ENCODE measurements around the gene UNKL. TPM values are rescaled to one million over a fixed set of nuclear protein-coding genes. Genes with fewer than 3 reads are reported as not detected.

Gene UNKL
- total and polyA plus RNA-seq, 2 of the 8 experiments (the other 6 are each of a cell fraction or from before 2014, with no cell fraction given): 25.1 to 31.8 TPM

GRCh38 chr16:1422076-1422475 lies 7.6 kb upstream of the UNKL start:
- Histone ChIP-seq H3K27me3 (replicated peaks in 1 of 4; ENCODE audit: control insufficient read depth in 3 of 4, extremely low read depth in 1 of 4, insufficient read depth in 3 of 4, low read length in 3 of 4) (no peaks in the 10 kb centered on the region), H3K9ac (replicated peaks in 1 of 4; ENCODE audit: extremely low read depth in 1 of 4, low read depth in 3 of 4, low read length in 3 of 4) (no peak overlapping the region), H3K4me2 (ENCODE audit: insufficient read depth in 1 of 2, low read depth in 2 of 2, low read length in 2 of 2) (no peak overlapping the region; a peak in 1 of 4 replicates), H3K4me3 (ENCODE audit: extremely low read depth in 1 of 4, insufficient read depth in 2 of 4, low read depth in 3 of 4, low read length in 4 of 4) (no peak overlapping the region), H3K4me1 (replicated peaks in 1 of 4; ENCODE audit: control insufficient read depth in 3 of 4, insufficient read depth in 4 of 4, low read length in 3 of 4) (peaks cover 0 to 4% (median 3%) of the 10 kb centered on the region in 4 experiments; a peak in 5 of 7 replicates), H3K27ac (ENCODE audit: low read depth, low read length) (no peak overlapping the region), H4K8ac (ENCODE audit: extremely low read depth, insufficient read depth, low read length) (no peak overlapping the region), H2BK120ac (replicated peaks; ENCODE audit: low read depth, low read length) (no peak overlapping the region), H3K14ac (ENCODE audit: insufficient read length) (no peak overlapping the region), H4K91ac (replicated peaks; ENCODE audit: insufficient read length, low read length) (no peak overlapping the region), H3K36me3 (ENCODE audit: control insufficient read depth in 2 of 4, insufficient read depth in 4 of 4, low read length in 3 of 4) (no peaks in the 10 kb centered on the region; a peak in 1 of 8 replicates), H2AK5ac (ENCODE audit: low read depth, low read length) (no peak overlapping the region), H3K23me2 (ENCODE audit: low read depth, low read length) (peaks cover 8% of the 10 kb centered on the region), H2BK5ac (ENCODE audit: low read depth, low read length) (no peak overlapping the region), H3K23ac (ENCODE audit: insufficient read length) (no peak overlapping the region), H4K5ac (ENCODE audit: insufficient read length, low read depth, low read length) (no peak overlapping the region), H2BK20ac (ENCODE audit: low read length) (no peak overlapping the region), H2BK15ac (ENCODE audit: low read length) (0 out of 2 replicates have a peak overlapping the region, but pooled peaks have one; percentile 88), H3K79me2 (ENCODE audit: control insufficient read depth in 1 of 2, insufficient read depth in 2 of 2, low read length in 2 of 2) (peaks cover 5 to 21% of the 10 kb centered on the region in 2 experiments), H2AFZ (ENCODE audit: low read length) (no peak overlapping the region), H3K79me1 (ENCODE audit: low read depth, low read length) (peaks cover 5% of the 10 kb centered on the region; the same call in 1 of the 2 replicates), H3K4ac (replicated peaks; ENCODE audit: insufficient read length, low read depth, low read length) (no peak overlapping the region), H2BK12ac (ENCODE audit: low read depth, low read length) (peak overlapping the region; percentile 75; the same call in 1 of the 2 replicates), H3K56ac (replicated peaks; ENCODE audit: insufficient read length, low read depth, low read length) (no peak overlapping the region), H4K20me1 (replicated peaks in 1 of 2; ENCODE audit: control insufficient read depth in 1 of 2, insufficient read depth in 2 of 2, low read length in 2 of 2) (peaks cover 0 to 7% of the 10 kb centered on the region in 2 experiments), H3K18ac (ENCODE audit: extremely low read depth, low read length) (no peak overlapping the region), H3K9me3 (ENCODE audit: insufficient read depth in 2 of 2, low read depth in 1 of 2, low read length in 1 of 2) (no peaks in the 10 kb centered on the region)
- FAIRE-seq: no peak
- CTCF ChIA-PET (ENCODE audit: partially characterized antibody): interaction anchor here (1.2 kb wide), 1 partner anchor 58 kb away, joined by 3 read pairs; no protein-coding TSS in a partner anchor
- DNase-seq (ENCODE audit: low read depth in 1 of 2, low spot score in 2 of 2): no peak
- WGBS, 2 experiments (ENCODE audit: extremely low coverage in 1 of 2, insufficient coverage in 1 of 2, insufficient read length in 1 of 2, insufficient replicate concordance in 2 of 2, low coverage in 1 of 2, low lambda C conversion rate in 2 of 2, missing lambda C conversion rate in 1 of 2): 86% methylated on average over 10 of the region's 10 CpGs; no CpG with 5 or more reads in 1 of the 2 experiments
- POLR2A ChIA-PET (ENCODE audit: partially characterized antibody): interaction anchor here (0.6 to 4.0 kb wide), 5 partner anchors 8 to 16 kb away, joined by 3 to 18 read pairs (median 10); partner anchors contain the start of gene PERCC1
- TF ChIP-seq CTBP2 (IDR thresholded peaks at IDR 0.05; ENCODE audit: borderline replicate concordance, insufficient read depth, insufficient read length, low read length): no peak
- no peak for TF ChIP-seq CREB1 (IDR thresholded peaks at IDR 0.05)
- no peak for TF ChIP-seq NANOG (IDR thresholded peaks at IDR 0.05; ENCODE audit: insufficient read depth, low read depth, low read length, poor library complexity, severe bottlenecking)
- TF ChIP-seq BCL11A (IDR thresholded peaks at IDR 0.05; ENCODE audit: low read depth in 2 of 2, low read length in 2 of 2): no peak
- no peak for TF ChIP-seq RBBP5 (IDR thresholded peaks at IDR 0.05; ENCODE audit: borderline replicate concordance, low read depth, low read length)
